M059J (cell line): Measurements from ENCODE around the gene AK4. TPM values are rescaled to one million over a fixed set of nuclear protein-coding genes. Genes with fewer than 3 reads are reported as not detected.
"Not testable (repeated sequence)": the region's sequence is repeated elsewhere in the genome, so short reads cannot be mapped to it uniquely, and the experiment has no call there.

Experiments used
- DNase-seq: peaks from one replicate; pipeline ENCODE4 v3.0.0-alpha.2; 2012; ENCODE audit warnings: low read depth
- total RNA-seq: library from RNA; depleted of rRNA; stranded (reverse); fragments of >200 nt; shearing (Covaris generic); gene quantifications from 2 replicates; pipeline ENCODE4 v1.2.3, GENCODE V29; 2014

AK4 gene
- total RNA-seq, 1 experiment from 2014 or later, result 49.0 TPM

DNA sequence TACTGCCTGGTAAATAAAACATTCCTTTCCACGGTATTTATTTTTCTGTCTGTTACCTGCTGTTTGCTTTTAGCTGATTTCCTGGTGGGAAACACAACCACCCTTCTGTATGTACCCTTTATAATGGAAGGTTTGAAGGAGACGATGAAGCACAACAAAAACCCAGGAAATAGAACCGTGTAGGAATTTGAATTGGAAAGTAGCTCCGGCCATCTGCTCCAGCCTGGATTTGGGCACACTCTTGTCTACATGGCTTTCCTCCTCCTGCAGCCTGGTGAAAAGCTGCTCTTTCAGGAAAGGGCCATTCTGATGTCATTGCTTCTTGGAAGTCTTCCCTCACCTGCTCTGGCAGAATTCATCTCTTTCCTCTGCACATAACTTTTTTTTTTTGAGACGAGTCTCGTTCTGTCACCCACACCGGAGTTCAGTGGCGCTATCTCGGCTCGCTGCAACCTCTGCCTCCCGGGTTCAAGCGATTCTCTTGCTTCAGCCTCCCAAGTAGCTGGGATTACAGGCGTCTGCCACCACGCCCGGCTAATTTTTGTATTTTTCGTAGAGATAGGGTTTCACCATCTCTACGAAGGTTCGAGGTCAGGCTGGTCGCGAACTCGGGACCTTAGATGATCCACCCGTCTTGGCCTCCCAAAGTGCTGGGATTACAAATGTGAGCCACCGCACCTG is 2.7 kb downstream of the AK4 start:
- no peak for DNase-seq

- no peak for DNase-seq
Measured at GRCh38 chr1:65151641-65152040, 3.6 kb downstream of the AK4 start.

DNA sequence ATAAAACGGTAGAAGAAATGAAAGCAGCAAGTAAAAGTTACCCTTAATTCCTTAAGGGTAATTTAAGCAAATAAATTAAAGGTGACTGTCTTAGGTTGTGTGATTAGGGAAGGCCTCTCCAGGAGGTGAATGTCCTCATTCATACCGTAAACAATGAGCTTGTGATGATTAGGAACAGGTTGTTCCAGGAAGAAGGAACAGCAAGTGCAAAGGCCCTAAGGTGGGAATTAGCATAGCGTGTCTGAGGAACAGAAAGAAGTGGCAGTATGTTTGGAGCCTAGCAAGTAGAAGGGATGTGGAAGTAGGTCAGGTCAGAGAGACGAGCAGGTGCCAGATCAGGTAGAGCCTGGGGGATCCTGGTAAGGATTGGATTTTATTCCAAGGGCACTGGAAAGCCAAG is 5.6 kb downstream of the AK4 start:
- no peak for DNase-seq

- no peak for DNase-seq
Measured at GRCh38 chr1:65156910-65157545, 9.0 kb downstream of the AK4 start.

GRCh38 chr1:65157546-65157941 is 9.5 kb downstream of the AK4 start:
- DNase-seq, result no peak

DNA sequence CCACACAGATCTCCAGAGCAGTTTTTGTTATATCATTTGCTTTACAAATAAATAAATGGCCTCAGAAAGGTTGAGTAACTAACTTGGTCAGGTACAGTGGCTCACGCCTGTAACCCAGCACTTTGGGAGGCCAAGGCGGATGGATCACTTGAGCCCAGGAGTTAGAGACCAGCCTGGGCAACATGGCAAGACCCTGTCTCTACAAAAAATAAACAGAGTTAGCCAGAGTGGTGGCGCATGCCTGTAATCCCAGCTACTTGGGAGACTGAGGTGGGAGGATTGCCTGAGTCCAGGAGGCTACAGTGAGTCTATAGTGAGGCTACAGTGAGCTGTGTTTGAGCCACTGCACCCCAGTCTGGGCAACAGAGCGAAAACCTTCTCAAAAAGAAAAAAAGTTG is 11.3 kb downstream of the AK4 start:
- not testable (repeated sequence) for DNase-seq

DNA sequence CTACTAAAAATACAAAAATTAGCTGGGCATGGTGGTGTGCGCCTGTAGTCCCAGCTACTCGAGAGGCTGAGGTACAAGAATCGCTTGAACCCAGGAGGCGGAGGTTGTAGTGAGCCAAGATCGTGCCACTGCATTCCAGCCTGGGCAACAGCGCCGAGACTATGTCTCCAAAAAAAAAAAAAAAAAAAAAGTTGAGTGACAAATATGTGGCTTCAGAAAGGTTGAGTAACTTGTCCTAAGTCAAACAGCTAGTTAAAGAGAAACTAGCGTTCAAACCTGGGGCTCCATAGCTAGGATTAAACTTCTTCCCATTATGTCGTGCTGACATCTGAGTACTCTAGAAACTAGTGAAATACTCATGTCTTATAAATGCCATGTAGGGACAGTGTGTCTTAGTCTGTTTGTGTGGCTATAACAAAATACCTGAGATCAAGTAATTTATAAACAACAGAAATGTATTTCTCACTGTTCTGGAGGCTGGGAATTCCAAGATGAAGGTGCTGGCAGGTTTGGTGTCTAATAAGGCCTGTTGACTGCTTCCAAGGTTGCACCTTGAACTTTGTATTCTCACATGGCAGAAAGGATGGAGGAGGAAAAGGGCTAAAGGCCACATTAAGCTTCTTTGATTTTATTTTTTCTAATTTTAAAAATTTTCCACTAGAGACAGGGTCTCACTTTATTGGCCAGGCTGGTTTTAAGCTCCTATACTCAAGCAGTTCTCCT is 12.0 kb downstream of the AK4 start:
- DNase-seq, result no peak

DNA sequence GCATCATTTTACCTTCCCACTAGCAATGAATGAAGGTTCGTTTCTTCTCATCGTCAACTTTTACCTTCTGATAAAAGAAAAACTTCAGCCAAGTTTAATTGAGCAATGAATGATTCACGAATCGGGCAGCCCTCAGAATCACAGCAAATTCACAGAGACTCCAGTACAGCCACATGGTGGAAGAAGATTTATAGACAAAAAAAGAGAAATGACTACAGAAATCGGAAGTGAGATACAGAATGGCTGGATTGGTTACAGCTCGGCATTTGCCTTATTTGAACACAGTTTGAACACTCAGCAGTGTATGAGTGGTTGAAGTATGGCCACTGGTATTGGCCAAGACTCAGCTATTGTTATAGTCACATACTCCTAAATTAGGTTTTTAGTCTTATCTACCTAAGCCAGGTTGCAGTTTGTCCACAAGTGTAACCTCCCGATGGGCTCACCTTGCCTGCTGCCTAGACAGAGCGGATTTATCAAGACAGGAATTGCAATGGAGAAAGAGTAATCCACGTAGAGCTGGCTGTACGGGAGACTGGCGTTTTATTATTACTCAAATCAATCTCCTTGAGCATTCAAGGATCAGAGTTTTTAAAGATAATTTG is 15.3 kb downstream of the AK4 start:
- no peak for DNase-seq

DNA sequence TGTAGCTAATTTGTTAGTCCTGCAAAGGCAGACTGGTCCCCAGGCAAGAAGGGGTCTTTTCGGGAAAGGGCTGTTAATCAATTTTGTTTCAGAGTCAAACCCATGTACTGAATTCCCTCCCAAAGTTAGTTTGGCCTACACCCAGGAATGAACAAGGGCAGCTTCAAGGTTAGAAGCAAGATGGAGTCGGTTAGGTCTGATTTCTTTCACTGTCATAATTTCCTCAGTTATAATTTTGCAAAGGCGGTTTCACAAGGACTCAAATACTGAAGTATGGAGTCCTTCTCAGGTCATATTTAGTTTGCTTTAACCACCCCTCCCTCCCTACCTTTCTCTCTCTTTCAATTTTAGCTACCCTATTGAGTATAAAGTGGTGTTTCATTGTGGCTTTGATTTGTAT is 16.1 kb downstream of the AK4 start:
- not testable (repeated sequence) for DNase-seq

GRCh38 chr1:65164633-65165032 is 16.6 kb downstream of the AK4 start:
- no peak for DNase-seq

- no peak for DNase-seq
Measured at GRCh38 chr1:65165269-65165993, 17.4 kb downstream of the AK4 start.

DNA sequence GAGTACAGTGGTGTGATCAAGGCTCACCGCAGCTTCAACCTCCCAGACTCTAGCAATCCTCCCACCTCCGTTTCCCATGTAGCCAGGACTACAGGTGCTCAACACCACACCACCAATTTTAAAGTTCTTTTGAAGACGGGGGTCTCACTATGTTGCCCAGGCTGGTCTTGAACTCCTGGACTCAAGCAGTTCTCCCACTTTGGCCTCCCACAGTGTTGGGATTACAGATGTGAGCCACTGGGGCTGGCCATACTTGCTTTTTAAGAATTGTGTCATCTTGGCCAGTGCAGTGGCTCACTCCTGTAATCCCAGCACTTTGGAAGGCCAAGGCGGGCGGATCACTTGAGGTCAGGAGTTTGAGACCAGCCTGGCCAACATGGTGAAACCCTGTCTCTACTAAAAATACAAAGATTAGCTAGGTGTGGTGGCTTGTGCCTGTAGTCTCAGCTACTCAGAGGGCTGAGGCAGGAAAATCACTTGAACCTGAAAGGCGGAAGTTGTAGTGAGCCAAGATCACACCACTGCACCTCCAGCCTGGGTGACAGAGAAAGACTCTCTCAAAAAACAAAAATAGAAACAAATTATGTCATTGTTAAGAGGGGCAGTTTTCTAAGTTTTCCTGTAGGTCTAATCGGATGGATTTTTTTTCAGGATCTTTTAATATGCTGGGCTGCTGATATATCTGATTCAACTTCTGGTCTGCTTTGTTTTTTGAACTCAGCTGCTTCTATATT is 18.7 kb downstream of the AK4 start:
- DNase-seq, result no peak

GRCh38 chr1:65167586-65168242 is 19.7 kb downstream of the AK4 start:
- DNase-seq, result no peak

- DNase-seq, result no peak
Measured at GRCh38 chr1:65168867-65169266, 20.9 kb downstream of the AK4 start.

- no peak for DNase-seq
Measured at GRCh38 chr1:65170511-65171142, 22.6 kb downstream of the AK4 start.

DNA sequence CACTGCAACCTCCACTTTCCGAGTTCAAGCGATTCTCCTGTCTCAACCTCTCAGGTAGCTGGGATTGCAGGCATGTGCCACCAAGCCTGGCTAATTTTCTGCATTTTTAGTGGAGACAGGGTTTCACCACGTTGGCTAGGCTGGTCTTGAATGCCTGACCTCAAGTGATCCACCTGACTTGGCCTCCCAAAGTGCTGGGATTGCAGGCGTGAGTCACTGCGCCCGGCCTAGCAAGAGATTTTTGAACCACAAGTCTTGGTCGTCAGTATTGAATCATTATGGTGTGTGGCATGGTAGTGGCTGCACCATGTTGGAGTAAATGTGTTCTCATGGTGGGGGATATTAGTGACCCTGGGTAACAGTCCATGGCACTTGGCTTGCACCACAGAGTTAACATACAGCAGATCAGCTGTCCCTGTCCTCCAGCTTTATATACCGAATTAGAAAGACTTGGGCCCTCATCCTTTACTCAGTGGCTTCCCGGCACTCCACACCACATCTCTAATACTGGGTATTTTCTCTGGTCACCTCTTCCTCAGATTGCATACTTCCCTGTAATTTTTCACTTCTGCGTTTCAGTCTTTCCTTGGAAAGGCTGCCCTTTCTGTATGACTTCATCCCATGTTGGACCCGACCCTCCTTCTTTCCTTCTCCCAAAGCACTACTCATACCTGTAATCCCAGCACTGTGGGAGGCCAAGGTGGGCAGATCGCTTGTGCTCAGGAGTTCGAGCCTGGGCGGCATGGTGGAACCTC is 25.1 kb downstream of the AK4 start:
- peak; percentile 81 for DNase-seq

- DNase-seq, result peak; percentile 97
Measured at GRCh38 chr1:65174585-65174984, 26.6 kb downstream of the AK4 start.

DNA sequence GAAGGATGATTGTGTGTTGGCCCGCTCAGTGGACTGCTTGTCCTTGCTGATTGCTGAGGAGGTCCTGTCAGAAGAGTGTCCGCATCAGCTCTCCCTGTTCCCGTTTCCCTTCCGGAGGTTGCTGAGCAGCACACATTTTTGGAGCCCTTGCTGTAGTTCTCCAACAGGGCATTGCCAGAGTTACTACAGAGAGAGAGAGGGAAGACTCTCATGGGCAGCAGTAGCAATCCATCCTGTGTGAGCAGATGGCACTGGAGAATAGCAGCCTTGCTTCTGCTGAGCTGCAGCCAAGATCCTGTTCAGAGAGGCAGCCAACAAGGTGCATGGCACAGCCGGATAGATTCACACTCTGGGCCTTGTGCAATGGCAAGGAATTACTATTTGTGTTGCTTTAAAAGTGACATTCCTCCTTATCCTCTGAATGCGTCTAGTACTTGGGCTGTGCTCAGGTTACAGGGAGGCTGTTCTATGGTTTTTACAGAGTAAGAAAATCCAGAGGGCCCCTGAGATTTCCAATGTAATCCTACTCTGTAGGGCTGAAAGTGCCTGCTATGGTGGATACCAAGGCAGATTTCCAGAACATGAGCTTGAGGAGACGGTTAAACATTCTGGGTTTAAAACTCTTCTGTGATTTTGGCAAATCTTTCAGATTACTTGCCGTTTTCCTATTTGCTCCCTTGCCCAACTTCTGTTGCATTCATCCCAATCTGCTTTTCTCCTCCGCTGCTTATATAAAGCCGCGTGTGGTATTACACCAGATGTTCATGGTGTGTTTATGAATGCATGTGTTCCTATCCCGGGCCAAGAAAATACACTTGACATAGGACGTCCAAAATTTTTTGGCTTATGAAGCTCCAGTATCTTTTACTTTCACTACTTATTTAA is 27.4 kb downstream of the AK4 start:
- DNase-seq, result no peak
